ENCODE data around the gene RFX7. TPM values are rescaled to one million over a fixed set of nuclear protein-coding genes. Genes with fewer than 3 reads are reported as not detected.
"Not testable (repeated sequence)": the region's sequence is repeated elsewhere in the genome, so short reads cannot be mapped to it uniquely, and the experiment has no call there.

RFX7 gene
- total RNA-seq, 1 donor from 2014 or later, result 36.3 TPM

DNA sequence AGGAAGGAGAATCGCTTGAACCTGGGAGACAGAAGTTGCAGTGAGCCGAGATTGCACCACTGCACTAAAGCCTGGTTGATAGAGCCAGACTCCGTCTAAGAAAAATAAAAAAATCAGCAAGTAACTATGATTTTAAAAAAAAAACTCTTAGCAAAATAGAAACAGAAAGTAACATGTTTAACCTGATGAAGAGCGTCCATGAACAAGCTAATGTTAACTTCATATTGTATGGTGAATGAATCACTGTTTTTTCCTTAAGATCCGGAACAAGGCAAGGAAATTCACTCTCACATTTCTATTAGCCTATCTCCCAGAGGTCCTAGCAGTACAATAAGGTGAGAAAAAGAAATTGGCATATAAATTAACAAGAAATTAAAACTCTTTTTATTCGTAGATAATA, 69.0 kb downstream of the RFX7 start:
- Mint-ChIP-seq H3K4me1 (peaks cover 26% of the 10 kb centered on the region), H3K4me3 (no peak overlapping the region), H3K27ac (no peak overlapping the region), H3K9me3 (peaks cover 20% of the 10 kb centered on the region), H3K36me3 (ENCODE audit: low read depth) (peaks cover 61% of the 10 kb centered on the region), H3K27me3 (no peaks in the 10 kb centered on the region)
- intact Hi-C loops (cut with micrococcal nuclease), result no loop called here
- DNase-seq, result no peak

DNA sequence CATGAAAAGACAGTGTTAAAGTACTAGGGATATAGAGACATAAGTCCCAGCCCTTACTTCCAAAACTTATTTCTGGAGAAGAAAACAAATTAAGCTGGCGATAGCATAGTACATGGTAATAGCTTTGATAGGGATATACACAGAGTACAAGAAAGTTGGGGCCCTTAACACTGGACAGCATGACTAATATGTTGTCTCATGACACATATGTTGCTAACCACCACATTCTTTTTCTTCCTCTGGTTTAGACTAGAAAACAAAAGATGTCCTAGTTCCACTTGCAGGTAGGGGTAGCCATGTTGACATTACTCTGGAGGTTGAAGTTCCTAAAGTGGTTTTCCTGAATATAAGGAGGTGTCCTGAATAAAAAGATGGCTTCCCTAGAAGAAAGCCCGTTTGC, 75.3 kb downstream of the RFX7 start:
- Mint-ChIP-seq H3K9me3 (peaks cover 15% of the 10 kb centered on the region), H3K27ac (no peak overlapping the region), H3K4me1 (peaks cover 32% of the 10 kb centered on the region), H3K27me3 (no peaks in the 10 kb centered on the region), H3K4me3 (no peak overlapping the region), H3K36me3 (ENCODE audit: low read depth) (peaks cover 47% of the 10 kb centered on the region)
- no peak for DNase-seq
- intact Hi-C loops (cut with micrococcal nuclease), result loop anchor here (1.0 kb wide), 1 partner anchor 73 kb away; no protein-coding TSS in a partner anchor

DNA sequence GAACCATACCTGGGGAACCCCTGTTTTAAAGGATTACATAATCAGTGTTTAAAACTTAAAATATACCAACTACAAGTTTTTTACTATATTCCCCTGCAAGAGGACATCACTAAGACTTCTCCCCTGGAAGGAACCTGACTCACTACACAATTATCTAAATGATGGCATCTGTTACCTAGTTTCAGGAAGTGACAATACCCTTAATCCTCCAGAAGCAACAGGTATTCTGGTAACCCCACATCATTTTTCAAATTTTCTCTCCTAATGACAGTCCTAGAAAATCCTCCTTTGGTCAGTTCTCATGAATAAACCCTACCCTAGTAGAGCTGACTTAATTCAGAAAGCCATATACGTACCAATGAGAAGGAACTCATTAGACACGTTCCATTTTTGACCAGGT, 78.4 kb downstream of the RFX7 start:
- intact Hi-C loops (cut with micrococcal nuclease), result no loop called here
- Mint-ChIP-seq H3K4me1 (peaks cover 31% of the 10 kb centered on the region), H3K27me3 (no peaks in the 10 kb centered on the region), H3K4me3 (no peak overlapping the region), H3K36me3 (ENCODE audit: low read depth) (peaks cover 22% of the 10 kb centered on the region), H3K9me3 (no peaks in the 10 kb centered on the region), H3K27ac (no peak overlapping the region)
- no peak for DNase-seq

DNA sequence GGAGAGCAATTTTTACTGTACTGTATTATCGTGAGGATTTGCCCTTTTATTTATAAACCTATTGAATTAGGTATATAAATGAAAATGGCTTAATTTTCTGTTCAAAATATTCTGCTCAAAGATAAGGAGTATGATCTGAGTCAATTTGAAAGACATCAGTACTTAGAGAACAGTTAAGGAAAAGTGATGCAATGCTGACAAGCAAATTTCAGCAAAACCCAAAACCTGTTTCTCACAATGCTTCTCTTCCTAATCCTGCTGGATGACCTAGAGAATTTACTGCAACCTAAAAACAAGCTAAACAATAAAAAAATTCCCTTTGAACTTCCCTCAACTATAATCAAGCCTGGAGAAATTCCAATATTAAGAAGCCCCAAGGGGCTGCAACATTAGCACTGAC, 82.7 kb downstream of the RFX7 start:
- no peaks in the 10 kb centered on the region for H3K27me3 Mint-ChIP-seq
- no peaks in the 10 kb centered on the region for H3K9me3 Mint-ChIP-seq
- H3K4me3 Mint-ChIP-seq, result no peak overlapping the region
- H3K4me1 Mint-ChIP-seq, result peaks cover 24% of the 10 kb centered on the region
- intact Hi-C loops (cut with micrococcal nuclease), result no loop called here
- peaks cover 18% of the 10 kb centered on the region for H3K36me3 Mint-ChIP-seq (ENCODE audit: low read depth)
- no peak overlapping the region for H3K27ac Mint-ChIP-seq
- DNase-seq, result no peak

DNA sequence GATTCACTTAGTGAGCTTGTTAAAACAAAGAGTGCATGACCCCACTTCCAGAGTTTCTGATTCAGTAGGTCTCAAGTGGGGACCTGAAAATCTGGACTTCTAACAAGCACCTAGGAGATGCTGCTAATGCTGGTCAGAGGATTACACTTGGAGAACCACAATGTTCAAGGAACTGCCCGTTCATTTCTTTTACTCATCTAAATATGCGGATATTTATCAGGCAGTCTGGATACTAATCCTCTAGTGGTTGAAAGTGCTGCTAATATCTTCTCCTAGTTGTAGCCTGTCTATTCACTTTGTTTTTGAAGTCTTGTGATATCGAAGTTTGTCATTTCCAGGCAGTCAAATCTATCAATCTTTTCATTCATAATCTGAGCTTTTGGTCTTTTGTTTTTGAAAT, 86.8 kb downstream of the RFX7 start:
- H3K4me1 Mint-ChIP-seq, result peaks cover 17% of the 10 kb centered on the region
- no peak overlapping the region for H3K27ac Mint-ChIP-seq
- H3K9me3 Mint-ChIP-seq, result peaks cover 31% of the 10 kb centered on the region
- H3K36me3 Mint-ChIP-seq (ENCODE audit: low read depth), result peaks cover 43% of the 10 kb centered on the region
- no peak for DNase-seq
- no peaks in the 10 kb centered on the region for H3K27me3 Mint-ChIP-seq
- H3K4me3 Mint-ChIP-seq, result no peak overlapping the region
- intact Hi-C loops (cut with micrococcal nuclease), result no loop called here

DNA sequence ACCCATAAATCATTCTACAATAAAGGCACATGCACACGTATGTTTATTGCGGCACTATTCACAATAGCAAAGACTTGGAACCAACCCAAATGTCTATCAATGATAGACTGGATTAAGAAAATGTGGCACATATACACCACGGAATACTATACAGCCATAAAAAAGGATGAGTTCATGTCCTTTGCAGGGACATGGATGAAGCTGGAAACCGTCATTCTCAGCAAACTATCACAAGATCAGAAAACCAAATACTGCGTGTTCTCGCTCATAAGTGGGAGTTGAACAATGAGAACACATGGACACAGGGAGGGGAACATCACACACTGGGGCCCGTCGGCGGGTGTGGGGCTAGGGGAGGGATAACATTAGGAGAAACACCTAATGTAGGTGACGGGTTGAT, 88.4 kb downstream of the RFX7 start:
- H3K4me3 Mint-ChIP-seq; DNase-seq; H3K27me3 Mint-ChIP-seq; H3K27ac Mint-ChIP-seq; intact Hi-C loops (cut with micrococcal nuclease): not testable (repeated sequence)
- peaks cover 35% of the 10 kb centered on the region for H3K9me3 Mint-ChIP-seq
- H3K4me1 Mint-ChIP-seq, result peaks cover 11% of the 10 kb centered on the region
- peaks cover 49% of the 10 kb centered on the region for H3K36me3 Mint-ChIP-seq (ENCODE audit: low read depth)

DNA sequence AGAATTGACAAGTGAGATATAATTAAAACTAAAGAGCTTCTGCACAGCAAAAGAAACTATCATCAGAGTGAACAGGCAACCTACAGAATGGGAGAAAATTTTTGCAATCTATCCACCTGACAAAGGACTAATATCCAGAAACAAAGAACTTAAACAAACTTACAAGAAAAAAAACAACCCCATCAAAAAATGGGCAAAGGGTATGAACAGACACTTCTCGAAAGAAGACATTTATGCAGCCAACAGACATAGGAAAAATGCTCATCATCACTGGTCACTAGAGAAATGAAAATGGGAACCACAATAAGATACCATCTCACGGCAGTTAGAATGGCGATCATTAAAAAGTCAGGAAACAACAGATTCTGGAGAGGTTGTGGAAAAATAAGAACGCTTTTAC, 88.9 kb downstream of the RFX7 start:
- intact Hi-C loops (cut with micrococcal nuclease); H3K27me3 Mint-ChIP-seq; DNase-seq; H3K4me1 Mint-ChIP-seq; H3K4me3 Mint-ChIP-seq; H3K27ac Mint-ChIP-seq: not testable (repeated sequence)
- peaks cover 47% of the 10 kb centered on the region for H3K36me3 Mint-ChIP-seq (ENCODE audit: low read depth)
- peaks cover 35% of the 10 kb centered on the region for H3K9me3 Mint-ChIP-seq

DNA sequence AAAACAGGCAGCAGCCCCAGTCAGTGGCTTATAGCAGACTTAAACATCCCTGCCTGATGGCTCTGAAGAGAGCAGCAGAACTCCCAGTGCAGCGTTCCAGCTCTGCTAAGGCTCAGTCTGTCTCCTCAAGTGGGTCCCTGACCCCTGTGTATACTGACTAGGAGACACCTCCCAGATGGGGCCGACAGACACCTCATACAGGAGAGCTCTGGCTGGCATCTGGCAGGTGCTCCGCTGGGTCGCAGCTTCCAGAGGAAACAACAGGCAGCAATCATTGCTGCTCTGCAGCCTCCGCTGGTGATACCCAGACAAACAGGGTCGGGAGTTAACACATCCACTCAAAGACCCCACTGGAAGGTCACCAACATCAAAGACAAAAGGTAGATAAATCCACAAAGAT, 93.5 kb downstream of the RFX7 start:
- H3K36me3 Mint-ChIP-seq (ENCODE audit: low read depth), result peaks cover 53% of the 10 kb centered on the region
- intact Hi-C loops (cut with micrococcal nuclease), result no loop called here
- no peaks in the 10 kb centered on the region for H3K27me3 Mint-ChIP-seq
- peaks cover 37% of the 10 kb centered on the region for H3K9me3 Mint-ChIP-seq
- H3K4me1 Mint-ChIP-seq, result peaks cover 6% of the 10 kb centered on the region
- no peak overlapping the region for H3K4me3 Mint-ChIP-seq
- no peak overlapping the region for H3K27ac Mint-ChIP-seq
- no peak for DNase-seq

DNA sequence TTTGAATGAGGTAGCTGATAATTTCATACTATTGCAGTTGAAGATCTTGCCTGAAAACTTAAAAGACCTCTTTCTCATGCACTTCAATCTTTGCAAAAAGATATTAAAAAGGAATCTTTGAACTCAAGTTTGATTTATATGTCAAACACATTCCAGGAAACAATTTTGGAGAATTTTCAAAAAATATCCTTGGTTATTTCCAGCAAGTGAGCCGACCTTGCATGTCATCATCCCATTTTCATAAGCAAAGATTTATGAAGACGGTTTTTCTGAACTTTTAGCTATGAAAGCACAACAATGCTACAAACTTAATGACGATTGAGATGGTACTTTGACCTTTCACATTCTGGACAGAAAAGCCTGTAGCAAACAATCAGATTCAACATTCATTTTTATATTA, 95.6 kb downstream of the RFX7 start:
- H3K4me1 Mint-ChIP-seq, result peaks cover 4% of the 10 kb centered on the region

DNA sequence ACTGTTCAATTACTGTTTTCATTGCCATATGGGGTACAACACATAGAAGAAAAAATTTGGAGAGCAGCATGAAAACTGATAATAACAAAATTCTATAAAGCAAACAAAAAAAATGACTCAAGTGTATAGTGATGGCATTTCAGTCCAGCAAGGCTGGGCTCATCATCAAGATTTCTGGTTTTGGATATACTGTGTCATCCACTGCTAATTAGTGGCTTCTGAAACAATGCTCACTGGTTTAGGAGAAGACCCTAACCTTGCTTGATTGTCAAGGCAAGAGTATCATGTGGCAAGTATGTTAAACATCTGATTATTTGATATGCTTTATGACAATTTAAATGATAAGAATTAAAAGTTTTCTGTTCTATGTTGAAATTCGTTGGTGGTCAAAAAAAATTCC, 96.9 kb downstream of the RFX7 start:
- intact Hi-C loops (cut with micrococcal nuclease), result no loop called here
- peaks cover 4% of the 10 kb centered on the region for H3K4me1 Mint-ChIP-seq
- H3K9me3 Mint-ChIP-seq, result peaks cover 13% of the 10 kb centered on the region
- DNase-seq, result no peak
- H3K27ac Mint-ChIP-seq, result no peak overlapping the region
- no peak overlapping the region for H3K4me3 Mint-ChIP-seq
- H3K27me3 Mint-ChIP-seq, result no peaks in the 10 kb centered on the region
- peaks cover 40% of the 10 kb centered on the region for H3K36me3 Mint-ChIP-seq (ENCODE audit: low read depth)

More for the DNA sequence above, 95.6 kb downstream of the RFX7 start:
- Mint-ChIP-seq H3K4me3 (no peak overlapping the region), H3K27me3 (no peaks in the 10 kb centered on the region), H3K27ac (no peak overlapping the region), H3K9me3 (peaks cover 17% of the 10 kb centered on the region), H3K36me3 (ENCODE audit: low read depth) (peaks cover 40% of the 10 kb centered on the region)
- intact Hi-C loops (cut with micrococcal nuclease), result no loop called here
- no peak for DNase-seq

DNA sequence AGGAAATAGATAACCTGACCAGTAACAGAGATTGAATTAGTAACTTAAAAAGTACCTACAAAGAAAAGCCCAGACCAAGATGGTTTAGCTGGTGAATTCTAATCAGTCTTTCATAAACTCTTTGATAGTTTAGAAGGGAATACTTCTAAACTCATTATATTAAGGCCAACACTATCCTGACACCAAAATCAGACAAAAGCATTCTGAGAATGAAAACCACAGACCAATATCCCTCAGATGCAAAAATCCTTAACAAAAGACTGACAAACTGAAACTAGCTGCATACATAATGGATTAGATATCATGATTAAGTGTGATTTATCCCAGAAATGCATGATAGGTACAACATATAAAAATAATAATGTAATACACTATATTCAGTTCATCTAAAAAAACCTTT, 115.6 kb downstream of the RFX7 start:
- Mint-ChIP-seq H3K27me3 (no peaks in the 10 kb centered on the region), H3K36me3 (ENCODE audit: low read depth) (peaks cover 65% of the 10 kb centered on the region), H3K27ac (no peak overlapping the region), H3K9me3 (peaks cover 30% of the 10 kb centered on the region), H3K4me1 (no peaks in the 10 kb centered on the region), H3K4me3 (no peak overlapping the region)
- DNase-seq, result no peak
- intact Hi-C loops (cut with micrococcal nuclease), result no loop called here

DNA sequence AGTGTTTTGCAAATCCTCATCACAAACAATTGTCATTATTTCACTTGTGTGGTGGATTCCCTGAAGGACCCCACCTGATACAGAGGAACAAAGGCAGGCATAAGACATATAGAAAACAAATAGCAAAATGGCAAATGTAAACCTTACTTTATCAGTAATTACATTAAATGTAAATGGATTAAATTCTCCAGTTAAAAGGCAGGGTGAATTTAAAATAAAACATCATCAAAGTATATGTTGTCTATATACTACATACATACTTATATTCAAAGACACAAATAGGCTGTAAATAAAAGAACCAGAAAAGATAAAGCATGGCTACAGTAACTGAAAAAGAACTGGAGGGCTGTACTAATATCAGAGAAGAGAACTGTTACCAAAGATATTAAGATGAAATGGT, 117.3 kb downstream of the RFX7 start:
- no peaks in the 10 kb centered on the region for H3K4me1 Mint-ChIP-seq
- no peak overlapping the region for H3K4me3 Mint-ChIP-seq
- intact Hi-C loops (cut with micrococcal nuclease), result no loop called here
- peaks cover 35% of the 10 kb centered on the region for H3K9me3 Mint-ChIP-seq
- H3K27ac Mint-ChIP-seq, result no peak overlapping the region
- peaks cover 76% of the 10 kb centered on the region for H3K36me3 Mint-ChIP-seq (ENCODE audit: low read depth)
- H3K27me3 Mint-ChIP-seq, result no peaks in the 10 kb centered on the region
- no peak for DNase-seq

DNA sequence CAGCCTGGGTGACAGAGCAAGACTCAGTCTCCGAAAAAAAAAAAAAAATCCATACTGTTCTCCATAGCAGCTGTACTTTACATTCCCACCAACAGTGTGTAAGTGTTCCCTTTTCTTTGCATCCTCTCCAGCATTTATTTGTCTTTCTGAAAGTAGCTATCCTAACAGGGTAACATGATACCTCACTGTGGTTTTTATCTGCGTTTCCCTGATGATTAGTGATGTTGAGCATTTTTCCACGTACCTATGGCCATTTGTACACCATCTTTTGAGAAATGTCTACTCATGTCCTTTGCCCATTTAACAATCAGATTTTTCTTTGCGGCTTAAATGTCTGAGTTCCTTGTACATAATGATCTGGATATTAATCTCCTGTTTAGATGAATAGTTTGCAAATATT, 119.3 kb downstream of the RFX7 start:
- Mint-ChIP-seq H3K27ac (no peak overlapping the region), H3K9me3 (peaks cover 30% of the 10 kb centered on the region), H3K27me3 (no peaks in the 10 kb centered on the region), H3K36me3 (ENCODE audit: low read depth) (peaks cover 67% of the 10 kb centered on the region), H3K4me1 (no peaks in the 10 kb centered on the region), H3K4me3 (no peak overlapping the region)
- intact Hi-C loops (cut with micrococcal nuclease), result no loop called here
- no peak for DNase-seq

DNA sequence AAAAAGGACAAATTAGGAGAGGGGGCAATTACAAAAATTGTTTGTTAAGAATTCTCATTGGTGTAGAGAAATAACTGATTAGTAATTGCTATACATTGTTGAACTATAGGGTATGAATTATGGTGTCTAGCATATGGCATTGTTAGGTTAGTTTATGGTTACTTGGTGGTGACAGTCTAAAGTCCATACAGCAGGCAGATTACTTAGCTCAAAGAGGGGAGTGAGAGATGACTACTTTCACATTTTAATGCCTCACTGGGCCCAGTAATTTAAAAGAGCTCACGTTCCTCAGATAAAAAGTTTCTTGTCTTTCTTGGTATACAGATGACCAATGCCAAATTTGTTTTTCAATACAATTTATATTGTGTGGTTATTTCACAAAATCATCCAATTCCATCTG, 137.8 kb downstream of the RFX7 start:
- peaks cover 28% of the 10 kb centered on the region for H3K36me3 Mint-ChIP-seq (ENCODE audit: low read depth)
- no peak for DNase-seq
- no peak overlapping the region for H3K27ac Mint-ChIP-seq
- intact Hi-C loops (cut with micrococcal nuclease), result no loop called here
- H3K9me3 Mint-ChIP-seq, result no peaks in the 10 kb centered on the region
- H3K4me3 Mint-ChIP-seq, result no peak overlapping the region
- H3K4me1 Mint-ChIP-seq, result no peaks in the 10 kb centered on the region
- no peaks in the 10 kb centered on the region for H3K27me3 Mint-ChIP-seq

DNA sequence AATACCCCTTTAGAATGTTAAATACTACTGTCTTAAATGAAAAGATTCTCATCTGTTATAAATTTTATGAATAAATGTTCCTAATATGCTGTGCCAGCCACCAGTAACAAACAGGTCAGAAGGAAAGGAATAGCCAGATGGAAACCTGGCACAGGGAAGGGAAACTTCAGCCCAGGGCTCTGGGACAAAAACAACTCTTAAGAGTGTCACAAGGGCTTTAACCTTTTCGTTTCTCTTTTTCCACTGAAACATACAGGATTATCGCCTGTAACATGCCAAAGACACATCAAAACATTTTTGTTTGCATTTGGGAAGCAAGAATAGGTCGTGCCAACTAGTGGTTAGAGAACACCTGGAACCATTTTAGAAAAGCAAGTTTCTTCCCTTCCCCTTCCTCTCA, 141.2 kb downstream of the RFX7 start:
- Mint-ChIP-seq H3K4me1 (peaks cover 2% of the 10 kb centered on the region), H3K9me3 (no peaks in the 10 kb centered on the region), H3K27me3 (no peaks in the 10 kb centered on the region), H3K36me3 (ENCODE audit: low read depth) (peaks cover 35% of the 10 kb centered on the region), H3K4me3 (no peak overlapping the region), H3K27ac (no peak overlapping the region)
- no peak for DNase-seq
- intact Hi-C loops (cut with micrococcal nuclease), result no loop called here
